ENCODE measurements around the gene FYB2.

Gene FYB2

DNA sequence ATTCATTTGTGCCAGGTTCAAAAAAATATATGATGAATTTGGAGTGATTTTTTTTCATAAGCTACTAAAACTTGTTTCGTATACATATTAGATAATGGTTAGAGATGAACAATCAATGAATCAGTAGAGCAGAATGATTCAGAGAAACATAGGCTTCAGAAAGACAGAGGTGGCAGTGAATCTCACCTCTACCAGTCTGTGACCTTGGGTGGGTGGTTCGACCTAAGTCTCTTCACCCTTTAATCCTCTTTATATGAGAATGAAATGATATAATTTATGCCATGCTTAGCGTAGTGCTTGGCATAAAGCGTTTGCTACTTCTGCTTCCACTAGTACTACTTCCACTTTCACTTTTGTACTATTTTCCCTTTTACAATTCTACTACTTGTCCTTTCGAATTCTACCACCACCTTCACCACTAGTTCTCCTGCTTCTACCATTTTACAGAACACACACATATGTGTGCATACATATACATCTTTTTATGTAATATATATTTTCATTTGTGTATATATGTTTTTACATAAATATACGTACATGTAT, 45.1 kb downstream of the FYB2 start:
- Histone ChIP-seq H3K4me3 (ENCODE audit: low read length) (no peak overlapping the region), H3K4me1 (ENCODE audit: control insufficient read depth, insufficient read depth, low read length) (no peaks in the 10 kb centered on the region), H3K36me3 (ENCODE audit: control insufficient read depth, insufficient read depth, low read length) (no peaks in the 10 kb centered on the region), H3K9me3 (ENCODE audit: control insufficient read depth, insufficient read depth, low read length) (no peaks in the 10 kb centered on the region), H3K27ac (ENCODE audit: low read length) (no peak overlapping the region), H3K27me3 (ENCODE audit: control insufficient read depth, insufficient read depth, low read length) (no peaks in the 10 kb centered on the region)
- 100% methylated on average over 1 of the region's 6 CpGs for WGBS (ENCODE audit: insufficient coverage, insufficient read length)
- DNase-seq (ENCODE audit: low read depth, low spot score): no peak

DNA sequence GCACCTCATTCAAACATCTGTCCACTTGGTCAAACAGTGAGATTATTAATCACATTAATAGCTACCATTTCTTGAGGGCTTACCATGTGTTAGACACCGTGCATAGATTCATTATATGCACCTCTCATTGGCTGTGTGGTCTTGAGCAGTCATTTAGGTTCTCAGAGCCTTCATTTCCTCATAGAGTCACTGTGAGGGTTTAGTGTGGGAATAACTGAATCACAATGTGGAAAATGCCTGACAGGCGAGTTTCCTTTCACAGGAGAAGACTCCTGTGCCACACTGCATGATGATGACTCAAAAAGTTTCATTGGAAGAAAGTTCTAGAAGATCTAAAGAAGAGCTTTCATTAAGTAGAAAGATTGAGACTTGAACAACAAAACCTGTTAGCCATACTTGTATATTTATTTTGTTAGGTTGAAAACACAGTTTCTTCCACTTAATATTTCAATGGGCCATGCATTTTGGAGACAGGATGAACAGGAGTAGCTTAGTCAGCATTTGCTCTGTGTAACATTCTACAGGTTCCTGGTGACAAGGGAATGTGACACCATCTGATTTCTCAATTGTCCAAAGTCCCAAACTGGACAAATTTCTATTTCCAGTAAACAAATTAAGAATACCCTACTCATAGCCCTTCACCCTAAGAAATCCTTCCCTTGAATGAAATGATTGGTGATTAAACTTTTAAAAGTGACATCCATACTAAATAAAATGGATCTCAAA, 45.7 kb downstream of the FYB2 start:
- no peaks in the 10 kb centered on the region for H3K27me3 ChIP-seq (ENCODE audit: control insufficient read depth, insufficient read depth, low read length)
- H3K4me1 ChIP-seq (ENCODE audit: control insufficient read depth, insufficient read depth, low read length): no peaks in the 10 kb centered on the region
- WGBS (ENCODE audit: insufficient coverage, insufficient read length): no CpG with 5 or more reads among the region's 2 CpGs
- H3K36me3 ChIP-seq (ENCODE audit: control insufficient read depth, insufficient read depth, low read length): no peaks in the 10 kb centered on the region
- no peak overlapping the region for H3K4me3 ChIP-seq (ENCODE audit: low read length)
- no peaks in the 10 kb centered on the region for H3K9me3 ChIP-seq (ENCODE audit: control insufficient read depth, insufficient read depth, low read length)
- no peak overlapping the region for H3K27ac ChIP-seq (ENCODE audit: low read length)
- no peak for DNase-seq (ENCODE audit: low read depth, low spot score)

DNA sequence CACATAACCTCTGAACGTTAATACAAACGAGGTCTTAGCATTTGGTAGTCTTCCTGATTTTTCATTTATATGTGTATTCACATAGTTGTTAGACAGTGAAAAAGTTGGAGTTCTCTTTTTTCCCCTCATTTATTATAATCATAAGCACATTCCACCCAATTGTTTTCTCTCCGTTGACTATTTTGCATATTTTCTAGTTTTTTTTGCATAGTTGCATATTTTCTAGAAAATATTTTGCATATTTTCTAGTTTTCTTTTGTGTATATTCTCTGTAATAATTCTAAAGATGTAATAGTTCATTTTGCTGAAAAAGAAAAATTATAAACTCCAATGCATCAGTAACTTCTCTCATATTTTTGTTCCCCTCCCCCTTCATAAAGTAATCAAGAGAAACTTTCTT, 47.5 kb downstream of the FYB2 start:
- Histone ChIP-seq H3K4me1 (ENCODE audit: control insufficient read depth, insufficient read depth, low read length) (no peaks in the 10 kb centered on the region), H3K9me3 (ENCODE audit: control insufficient read depth, insufficient read depth, low read length) (no peaks in the 10 kb centered on the region), H3K36me3 (ENCODE audit: control insufficient read depth, insufficient read depth, low read length) (no peaks in the 10 kb centered on the region), H3K27me3 (ENCODE audit: control insufficient read depth, insufficient read depth, low read length) (no peaks in the 10 kb centered on the region), H3K4me3 (ENCODE audit: low read length) (no peak overlapping the region), H3K27ac (ENCODE audit: low read length) (no peak overlapping the region)
- DNase-seq (ENCODE audit: low read depth, low spot score): no peak
- WGBS (ENCODE audit: insufficient coverage, insufficient read length): no CpG with 5 or more reads among the region's 3 CpGs

DNA sequence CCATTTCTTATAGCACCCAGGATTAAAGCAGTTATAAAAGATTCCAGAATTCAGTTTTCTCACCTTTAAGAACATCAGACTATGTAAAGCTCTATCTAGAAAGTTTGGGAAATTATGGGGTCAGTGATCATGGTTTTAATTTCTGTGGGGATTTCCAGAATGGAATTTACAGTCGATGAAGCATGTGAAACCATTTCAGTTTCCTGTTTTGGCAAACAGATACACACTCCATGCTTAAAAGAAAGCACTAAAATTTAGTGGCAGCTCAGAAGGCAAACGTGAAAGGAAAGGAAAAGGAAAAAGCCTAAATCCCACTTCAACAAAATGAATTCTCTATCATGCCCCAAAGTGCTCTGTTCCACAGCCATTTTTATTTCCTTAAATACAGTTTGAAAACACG, 60.4 kb downstream of the FYB2 start:
- Histone ChIP-seq H3K27me3 (ENCODE audit: control insufficient read depth, insufficient read depth, low read length) (no peaks in the 10 kb centered on the region), H3K36me3 (ENCODE audit: control insufficient read depth, insufficient read depth, low read length) (no peaks in the 10 kb centered on the region), H3K9me3 (ENCODE audit: control insufficient read depth, insufficient read depth, low read length) (no peaks in the 10 kb centered on the region), H3K4me1 (ENCODE audit: control insufficient read depth, insufficient read depth, low read length) (no peaks in the 10 kb centered on the region), H3K27ac (ENCODE audit: low read length) (no peak overlapping the region), H3K4me3 (ENCODE audit: low read length) (no peak overlapping the region)
- no CpG with 5 or more reads among the region's 3 CpGs for WGBS (ENCODE audit: insufficient coverage, insufficient read length)
- no peak for DNase-seq (ENCODE audit: low read depth, low spot score)

DNA sequence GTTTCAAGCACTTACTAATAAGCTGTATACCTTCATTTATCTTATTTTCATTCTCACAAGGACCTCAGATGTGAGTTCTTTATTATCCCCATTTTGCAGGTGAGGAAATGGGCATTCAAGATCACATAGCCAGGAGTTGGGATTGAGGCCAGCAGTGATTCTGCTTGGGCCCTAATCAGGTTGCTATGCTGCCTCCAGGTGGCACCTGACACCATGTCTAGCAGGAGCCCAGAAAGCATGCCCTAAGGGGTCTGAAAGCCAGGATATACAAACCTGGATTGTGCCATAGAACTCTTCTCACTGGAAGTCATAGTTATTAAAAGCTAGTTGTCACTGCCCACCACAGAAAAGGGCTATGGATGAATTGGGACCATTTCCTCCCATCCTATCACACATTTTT, 61.1 kb downstream of the FYB2 start:
- H3K4me1 ChIP-seq (ENCODE audit: control insufficient read depth, insufficient read depth, low read length): no peaks in the 10 kb centered on the region
- no peaks in the 10 kb centered on the region for H3K27me3 ChIP-seq (ENCODE audit: control insufficient read depth, insufficient read depth, low read length)
- H3K4me3 ChIP-seq (ENCODE audit: low read length): no peak overlapping the region
- peak; percentile 7 for DNase-seq (ENCODE audit: low read depth, low spot score)
- no peak overlapping the region for H3K27ac ChIP-seq (ENCODE audit: low read length)
- no peaks in the 10 kb centered on the region for H3K36me3 ChIP-seq (ENCODE audit: control insufficient read depth, insufficient read depth, low read length)
- H3K9me3 ChIP-seq (ENCODE audit: control insufficient read depth, insufficient read depth, low read length): no peaks in the 10 kb centered on the region

DNA sequence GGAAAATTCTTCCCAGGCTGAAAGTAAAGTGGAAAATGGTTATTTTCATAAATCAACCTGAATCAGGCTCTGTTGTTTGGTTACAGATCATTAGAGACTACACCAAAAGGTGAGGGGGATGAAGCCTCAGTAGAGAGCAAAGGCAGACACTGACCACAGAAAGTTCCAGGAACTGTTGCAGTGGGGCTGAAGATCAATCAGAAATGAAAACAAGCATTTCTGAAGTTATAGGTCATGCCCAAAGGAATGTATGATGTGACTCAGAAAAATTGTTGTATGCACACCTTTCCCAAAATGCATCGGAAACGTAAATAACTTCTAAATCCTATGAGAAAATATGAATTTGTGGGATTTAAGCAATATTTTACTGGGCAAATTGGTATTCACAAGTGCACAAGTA, 63.3 kb downstream of the FYB2 start:
- H3K27me3 ChIP-seq (ENCODE audit: control insufficient read depth, insufficient read depth, low read length): no peaks in the 10 kb centered on the region
- H3K9me3 ChIP-seq (ENCODE audit: control insufficient read depth, insufficient read depth, low read length): no peaks in the 10 kb centered on the region
- H3K4me3 ChIP-seq (ENCODE audit: low read length): no peak overlapping the region
- H3K36me3 ChIP-seq (ENCODE audit: control insufficient read depth, insufficient read depth, low read length): no peaks in the 10 kb centered on the region
- no peaks in the 10 kb centered on the region for H3K4me1 ChIP-seq (ENCODE audit: control insufficient read depth, insufficient read depth, low read length)
- WGBS (ENCODE audit: insufficient coverage, insufficient read length): no CpG with 5 or more reads among the region's 2 CpGs
- no peak for DNase-seq (ENCODE audit: low read depth, low spot score)
- H3K27ac ChIP-seq (ENCODE audit: low read length): no peak overlapping the region

DNA sequence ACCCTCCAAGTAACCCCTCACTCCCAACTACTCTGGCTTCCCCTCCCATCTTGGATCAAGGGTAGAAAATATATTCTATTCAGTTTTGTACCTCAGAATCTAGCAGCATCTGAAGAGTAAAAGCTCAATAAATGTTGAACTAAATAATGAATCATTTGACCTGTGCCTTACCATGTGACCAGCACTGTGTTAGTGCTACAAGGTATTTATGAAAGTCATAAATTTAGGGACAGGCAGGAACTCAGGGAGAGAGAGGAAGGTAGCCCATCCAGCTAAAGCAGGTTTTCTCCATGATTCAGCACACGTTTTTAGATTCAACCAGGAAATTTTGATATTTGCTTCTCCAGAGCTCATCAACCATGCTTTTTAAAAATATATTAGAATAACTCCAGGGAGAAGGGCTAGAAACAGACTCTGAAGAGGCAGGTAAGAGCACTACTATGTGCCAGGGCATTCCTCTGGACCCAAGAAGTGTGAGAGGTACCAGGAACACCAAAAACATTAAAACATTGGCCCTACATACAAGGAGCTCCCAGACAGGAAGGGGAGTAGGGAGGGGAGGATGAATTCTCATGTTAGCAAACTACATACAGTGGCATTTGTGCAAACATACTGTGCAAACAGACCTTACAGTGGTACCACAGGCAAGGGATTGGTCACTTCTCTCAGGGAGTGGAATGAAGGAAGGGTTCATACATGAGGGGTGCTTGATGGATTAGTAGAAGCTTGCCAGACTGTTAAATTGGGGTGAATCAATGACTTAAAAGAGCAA, 64.3 kb downstream of the FYB2 start:
- Histone ChIP-seq H3K9me3 (ENCODE audit: control insufficient read depth, insufficient read depth, low read length) (no peaks in the 10 kb centered on the region), H3K36me3 (ENCODE audit: control insufficient read depth, insufficient read depth, low read length) (no peaks in the 10 kb centered on the region), H3K4me1 (ENCODE audit: control insufficient read depth, insufficient read depth, low read length) (no peaks in the 10 kb centered on the region), H3K4me3 (ENCODE audit: low read length) (no peak overlapping the region), H3K27me3 (ENCODE audit: control insufficient read depth, insufficient read depth, low read length) (no peaks in the 10 kb centered on the region), H3K27ac (ENCODE audit: low read length) (no peak overlapping the region)
- DNase-seq (ENCODE audit: low read depth, low spot score): no peak
- WGBS (ENCODE audit: insufficient coverage, insufficient read length): no CpG with 5 or more reads among the region's 1 CpG

DNA sequence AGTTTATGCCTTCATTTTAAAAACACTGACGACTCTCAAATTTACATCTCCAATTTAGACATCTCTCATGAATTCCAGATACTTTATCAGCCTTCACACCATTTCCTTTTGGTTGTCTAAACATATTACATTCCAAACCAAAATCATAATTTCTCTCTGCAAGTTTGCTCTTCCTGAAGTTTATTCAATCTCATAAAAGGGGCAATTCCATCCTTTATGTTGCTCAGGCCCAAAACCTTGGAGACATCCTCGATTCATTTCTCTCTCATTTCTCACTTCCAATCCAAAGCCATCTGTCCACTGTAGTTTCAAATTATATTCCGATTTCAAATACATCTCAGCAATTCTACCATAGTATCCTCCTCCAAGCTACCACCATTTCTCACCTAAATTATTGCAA, 74.0 kb downstream of the FYB2 start:
- no peak for DNase-seq (ENCODE audit: low read depth, low spot score)
- Histone ChIP-seq H3K27ac (ENCODE audit: low read length) (no peak overlapping the region), H3K4me3 (ENCODE audit: low read length) (no peak overlapping the region), H3K36me3 (ENCODE audit: control insufficient read depth, insufficient read depth, low read length) (no peaks in the 10 kb centered on the region), H3K27me3 (ENCODE audit: control insufficient read depth, insufficient read depth, low read length) (no peaks in the 10 kb centered on the region), H3K4me1 (ENCODE audit: control insufficient read depth, insufficient read depth, low read length) (no peaks in the 10 kb centered on the region), H3K9me3 (ENCODE audit: control insufficient read depth, insufficient read depth, low read length) (no peaks in the 10 kb centered on the region)
- 100% methylated on average over 1 of the region's 3 CpGs for WGBS (ENCODE audit: insufficient coverage, insufficient read length)

DNA sequence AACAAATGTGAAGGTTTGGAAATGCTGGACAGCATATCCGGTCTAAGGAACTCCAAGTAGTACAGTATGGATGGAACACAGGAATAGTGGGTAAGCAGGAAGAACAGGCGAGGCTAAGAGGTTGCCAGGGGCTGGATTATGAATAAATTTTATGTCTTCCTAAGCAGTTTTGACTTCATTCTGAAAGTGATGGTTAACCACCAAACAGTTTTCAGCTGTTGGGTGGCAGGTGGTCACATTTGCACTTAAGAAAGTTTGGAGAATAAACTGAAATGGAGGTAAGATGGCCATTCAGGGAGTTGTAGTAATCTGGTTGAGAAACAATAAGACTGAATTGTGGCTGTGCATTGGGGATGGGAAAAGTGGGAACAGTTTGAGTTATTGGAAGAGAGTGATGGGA, 90.2 kb downstream of the FYB2 start:
- no peaks in the 10 kb centered on the region for H3K4me1 ChIP-seq (ENCODE audit: control insufficient read depth, insufficient read depth, low read length)
- H3K27me3 ChIP-seq (ENCODE audit: control insufficient read depth, insufficient read depth, low read length): no peaks in the 10 kb centered on the region
- WGBS (ENCODE audit: insufficient coverage, insufficient read length): no CpG with 5 or more reads among the region's 2 CpGs
- no peaks in the 10 kb centered on the region for H3K36me3 ChIP-seq (ENCODE audit: control insufficient read depth, insufficient read depth, low read length)
- DNase-seq (ENCODE audit: low read depth, low spot score): no peak
- no peak overlapping the region for H3K4me3 ChIP-seq (ENCODE audit: low read length)
- H3K9me3 ChIP-seq (ENCODE audit: control insufficient read depth, insufficient read depth, low read length): no peaks in the 10 kb centered on the region
- no peak overlapping the region for H3K27ac ChIP-seq (ENCODE audit: low read length)

DNA sequence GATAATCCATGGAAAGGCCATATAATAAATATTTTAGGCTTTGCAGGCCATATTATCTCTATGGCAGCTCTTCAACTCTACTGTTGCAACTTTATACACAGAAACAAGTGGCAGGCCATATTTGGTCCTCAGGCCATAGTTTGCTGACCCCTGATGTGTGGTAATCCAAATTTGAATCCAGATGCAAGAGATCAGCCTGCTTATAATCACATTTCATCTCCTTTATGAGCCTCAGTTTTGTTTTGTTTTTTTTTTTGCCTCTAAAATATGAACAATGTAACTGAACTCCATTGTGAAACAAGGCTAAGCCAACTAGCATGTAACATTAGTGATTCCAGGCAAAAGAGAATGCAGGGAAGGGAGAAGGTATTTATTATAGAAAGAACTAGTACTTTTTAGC, 92.5 kb downstream of the FYB2 start:
- Histone ChIP-seq H3K27me3 (ENCODE audit: control insufficient read depth, insufficient read depth, low read length) (no peaks in the 10 kb centered on the region), H3K36me3 (ENCODE audit: control insufficient read depth, insufficient read depth, low read length) (no peaks in the 10 kb centered on the region), H3K9me3 (ENCODE audit: control insufficient read depth, insufficient read depth, low read length) (no peaks in the 10 kb centered on the region), H3K4me1 (ENCODE audit: control insufficient read depth, insufficient read depth, low read length) (no peaks in the 10 kb centered on the region), H3K4me3 (ENCODE audit: low read length) (no peak overlapping the region), H3K27ac (ENCODE audit: low read length) (no peak overlapping the region)
- DNase-seq (ENCODE audit: low read depth, low spot score): no peak

DNA sequence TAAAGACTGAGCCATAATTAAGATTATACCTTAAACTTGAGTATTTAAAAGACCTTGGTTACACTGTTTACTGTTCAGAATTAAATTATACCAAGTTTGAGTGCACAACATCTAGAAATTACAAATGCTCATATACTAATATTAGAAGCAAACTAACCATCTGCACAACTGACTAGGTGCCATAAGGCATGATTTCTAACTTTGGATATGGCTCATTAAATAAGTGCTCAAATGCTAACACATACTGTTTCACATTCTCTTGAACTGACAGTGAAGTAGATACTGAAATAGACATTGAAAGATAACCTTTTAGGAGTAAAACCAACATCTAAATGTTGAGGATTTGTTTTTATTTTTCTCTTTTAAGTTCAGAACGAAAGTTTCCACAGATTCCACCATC, 100.0 kb downstream of the FYB2 start:
- no peaks in the 10 kb centered on the region for H3K4me1 ChIP-seq (ENCODE audit: control insufficient read depth, insufficient read depth, low read length)

More for the DNA sequence above, 100.0 kb downstream of the FYB2 start:
- no CpG with 5 or more reads among the region's 1 CpG for WGBS (ENCODE audit: insufficient coverage, insufficient read length)
- no peak overlapping the region for H3K4me3 ChIP-seq (ENCODE audit: low read length)
- no peak for DNase-seq (ENCODE audit: low read depth, low spot score)
- H3K27ac ChIP-seq (ENCODE audit: low read length): no peak overlapping the region
- no peaks in the 10 kb centered on the region for H3K27me3 ChIP-seq (ENCODE audit: control insufficient read depth, insufficient read depth, low read length)
- no peaks in the 10 kb centered on the region for H3K9me3 ChIP-seq (ENCODE audit: control insufficient read depth, insufficient read depth, low read length)
- no peaks in the 10 kb centered on the region for H3K36me3 ChIP-seq (ENCODE audit: control insufficient read depth, insufficient read depth, low read length)
